ENCODE measurements around the gene HHAT.

HHAT gene

GRCh38 chr1:210328746-210329503, at the start of gene HHAT:
Gene HHAT, plus strand, starts transcription at chr1:210328902. Its CDS starts 20,074 bp downstream, at chr1:210348976.
- DNase-seq (ENCODE audit: low read depth in 2 of 2), result peak in 1 of 2 donors; percentile 36

- no peak for DNase-seq (ENCODE audit: low read depth in 2 of 2)
These were observed 48.5 kb upstream of the HHAT start for GRCh38 chr1:210280221-210280620.

DNA sequence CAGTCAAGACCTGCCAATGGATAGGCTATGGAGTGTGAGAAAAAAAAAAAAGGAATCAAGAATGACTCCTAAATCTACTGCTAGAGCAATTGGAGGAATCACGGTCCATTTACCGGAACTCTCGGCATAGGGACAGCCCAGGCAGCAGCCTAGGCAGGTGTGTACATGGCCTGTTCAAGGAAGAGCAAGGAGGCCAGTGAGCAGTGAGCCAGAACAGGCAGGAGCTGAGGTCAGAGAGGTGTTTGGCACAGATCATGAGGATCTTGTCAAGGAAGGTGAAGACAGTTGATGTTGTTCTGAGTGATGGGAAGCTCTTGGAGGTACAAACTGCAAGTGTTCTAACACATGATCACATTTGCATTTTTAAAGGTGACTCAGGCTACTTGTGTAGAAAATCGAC, 40.6 kb upstream of the HHAT start:
- no peak for DNase-seq (ENCODE audit: low read depth in 2 of 2)

- no peak for DNase-seq (ENCODE audit: low read depth in 2 of 2)
These were observed 39.5 kb upstream of the HHAT start for GRCh38 chr1:210289248-210289647.

- no peak for DNase-seq (ENCODE audit: low read depth in 2 of 2)
These were observed 37.5 kb upstream of the HHAT start for GRCh38 chr1:210291081-210291764.

DNA sequence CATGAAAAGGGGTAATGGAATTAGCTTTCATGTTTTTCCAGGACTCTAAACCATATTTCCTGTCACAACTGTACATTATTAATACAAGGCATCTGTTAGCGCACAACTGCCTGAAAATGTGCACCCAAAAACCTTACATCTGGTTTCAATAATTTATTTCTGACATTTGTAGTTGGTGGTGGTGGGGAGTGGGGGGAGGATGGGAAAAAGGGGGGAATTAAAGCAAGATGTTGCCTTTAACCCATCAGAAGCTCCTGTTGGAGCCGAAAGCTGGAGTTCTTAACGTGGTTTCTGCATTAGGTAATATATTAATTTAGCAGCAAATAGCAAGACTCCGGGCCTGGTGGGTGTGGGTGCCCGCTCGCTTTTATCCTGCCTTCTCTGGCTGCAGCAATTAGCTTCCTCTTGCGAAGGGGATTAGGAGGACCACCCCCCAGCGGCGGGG, 36.9 kb upstream of the HHAT start:
- no peak for DNase-seq (ENCODE audit: low read depth in 2 of 2)

GRCh38 chr1:210292231-210292871, 36.4 kb upstream of the HHAT start:
- DNase-seq (ENCODE audit: low read depth in 2 of 2), result peak in 1 of 2 donors; percentile 38

GRCh38 chr1:210293171-210293607, 35.5 kb upstream of the HHAT start:
- no peak for DNase-seq (ENCODE audit: low read depth in 2 of 2)

DNA sequence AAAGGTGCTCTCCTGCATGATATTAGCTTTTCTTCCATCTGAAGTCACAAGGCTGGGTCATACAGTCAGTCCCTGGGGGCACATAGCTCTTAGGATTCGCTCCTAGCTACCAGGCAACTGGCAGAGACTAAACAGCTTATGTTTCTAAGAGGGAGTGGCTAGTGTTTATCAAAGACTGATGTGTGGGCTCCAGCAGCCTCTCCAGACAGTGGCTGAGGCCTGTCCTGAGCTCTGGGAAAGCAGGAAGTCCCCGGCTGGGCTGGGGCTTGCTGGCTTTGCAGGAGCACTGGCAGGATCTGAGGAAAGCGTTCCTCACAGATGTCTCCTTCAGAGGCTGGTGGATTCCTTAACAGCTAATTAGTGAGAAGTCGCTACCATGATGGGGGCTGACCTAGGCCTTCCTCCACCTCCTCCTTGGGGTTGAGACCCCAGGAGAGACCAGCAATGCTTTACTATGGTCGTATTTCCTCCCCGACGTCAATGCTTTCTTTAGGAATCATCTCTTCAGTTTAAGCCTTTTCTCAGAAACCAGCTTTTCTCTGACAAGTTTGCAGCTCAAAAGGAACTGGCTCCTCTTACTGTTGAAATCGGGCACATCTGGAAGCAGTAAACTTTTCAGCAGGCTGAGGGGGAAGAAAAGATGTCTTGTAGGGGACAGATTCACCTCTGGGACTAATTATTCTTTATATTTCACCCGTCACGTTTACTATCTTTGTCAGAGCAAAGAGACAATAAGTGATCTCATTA, 33.5 kb upstream of the HHAT start:
- no peak for DNase-seq (ENCODE audit: low read depth in 2 of 2)

- DNase-seq (ENCODE audit: low read depth in 2 of 2), result no peak
These were observed 32.0 kb upstream of the HHAT start for GRCh38 chr1:210296682-210297081.

- no peak for DNase-seq (ENCODE audit: low read depth in 2 of 2)
These were observed 30.4 kb upstream of the HHAT start for GRCh38 chr1:210298296-210298695.

- no peak for DNase-seq (ENCODE audit: low read depth in 2 of 2)
These were observed 29.8 kb upstream of the HHAT start for GRCh38 chr1:210298936-210299335.

GRCh38 chr1:210299501-210299900, 29.2 kb upstream of the HHAT start:
- DNase-seq (ENCODE audit: low read depth in 2 of 2), result no peak

DNA sequence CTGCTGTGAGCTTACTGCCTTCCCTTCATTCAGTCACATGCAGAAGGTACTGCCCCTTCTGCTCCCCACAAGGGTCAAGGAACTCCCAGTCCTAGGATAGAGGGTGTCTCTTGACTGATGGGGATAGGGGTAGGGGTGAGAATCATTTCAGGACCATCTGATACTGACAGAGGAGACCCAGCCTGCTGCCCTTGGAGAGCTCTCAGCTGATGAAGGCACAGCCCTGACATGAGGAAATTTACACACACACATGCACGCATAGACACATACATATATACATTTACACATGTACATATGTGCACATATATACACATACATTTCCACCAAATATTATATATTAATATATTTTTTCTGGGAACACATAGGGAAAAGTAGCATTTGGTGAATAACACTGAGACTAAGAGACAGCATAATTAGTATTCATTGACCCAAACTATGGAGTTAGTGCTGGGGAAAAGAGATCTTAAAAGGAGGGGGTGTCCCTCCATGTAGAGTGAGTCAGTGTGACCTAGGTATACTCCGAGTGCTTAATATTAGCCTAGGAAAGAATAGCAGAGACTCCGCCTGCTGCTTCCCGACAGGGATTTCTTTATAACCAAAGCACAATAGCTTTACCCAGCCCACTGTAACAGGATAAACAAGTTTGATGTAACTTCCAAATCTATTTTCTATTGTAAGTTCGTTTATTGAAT, 27.6 kb upstream of the HHAT start:
- no peak for DNase-seq (ENCODE audit: low read depth in 2 of 2)

- no peak for DNase-seq (ENCODE audit: low read depth in 2 of 2)
These were observed 27.1 kb upstream of the HHAT start for GRCh38 chr1:210301615-210302000.

GRCh38 chr1:210302501-210302900, 26.2 kb upstream of the HHAT start:
- DNase-seq (ENCODE audit: low read depth in 2 of 2), result no peak

DNA sequence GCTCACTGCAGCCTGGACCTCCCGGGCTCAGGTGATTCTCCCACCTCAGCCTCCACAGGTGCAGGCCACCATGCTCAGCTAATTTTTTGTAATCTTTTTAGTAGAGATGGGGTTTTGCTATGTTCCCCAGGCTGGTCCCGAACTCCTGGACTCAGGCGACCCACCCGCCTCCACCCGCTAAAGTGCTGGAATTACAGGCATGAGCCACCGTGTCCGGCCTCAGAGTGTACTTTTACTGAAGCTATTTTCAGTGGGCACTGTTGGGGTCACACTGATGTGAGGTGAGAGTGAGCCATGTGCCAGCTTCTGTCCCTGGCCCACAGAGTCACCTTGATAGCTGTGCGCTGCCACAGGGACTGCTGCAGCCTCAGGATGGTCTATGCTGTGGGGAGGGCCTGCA, 25.3 kb upstream of the HHAT start:
- DNase-seq (ENCODE audit: low read depth in 2 of 2), result no peak

DNA sequence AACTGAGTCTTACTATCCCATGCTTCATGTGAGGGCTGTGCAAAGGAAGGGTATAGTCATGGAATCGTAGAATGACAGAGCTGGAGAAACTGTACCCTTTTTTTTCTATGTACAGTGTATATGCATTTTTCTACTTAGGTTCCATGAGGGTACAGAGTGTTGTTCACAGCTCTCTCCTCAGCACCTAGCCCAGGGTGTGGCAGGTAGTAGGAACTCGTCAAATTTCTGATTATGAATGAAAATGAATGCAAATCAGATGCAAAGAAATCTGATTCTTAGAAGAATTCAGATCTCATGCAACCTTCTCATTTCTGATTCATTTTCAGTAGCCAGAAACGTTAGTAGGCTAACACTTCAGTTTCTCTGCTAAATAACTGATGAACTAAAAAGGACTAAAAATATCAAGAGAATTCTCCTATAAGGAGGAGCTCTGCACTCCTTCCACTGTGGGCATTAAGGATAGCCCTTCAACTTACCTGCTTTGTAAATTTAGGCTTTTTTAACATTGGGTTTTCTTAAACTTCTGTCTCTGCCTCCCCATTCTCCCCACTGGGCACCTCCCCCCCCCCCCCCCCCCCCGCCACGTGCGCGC, 18.0 kb upstream of the HHAT start:
- no peak for DNase-seq (ENCODE audit: low read depth in 2 of 2)

GRCh38 chr1:210311726-210312493, 16.8 kb upstream of the HHAT start:
- DNase-seq (ENCODE audit: low read depth in 2 of 2), result no peak

- DNase-seq (ENCODE audit: low read depth in 2 of 2), result no peak
These were observed 15.6 kb upstream of the HHAT start for GRCh38 chr1:210313046-210313595.

Data from stimulated activated CD4-positive, alpha-beta T cell treated with anti-CD3 and anti-CD28 coated beads, Interleukin-15, amount 100 ng/mL, for 48 hours (primary cell).